HepG2 (cell line): Measurements from ENCODE around the gene FBXL20. TPM values are rescaled to one million over a fixed set of nuclear protein-coding genes. Genes with fewer than 3 reads are reported as not detected.

Experiments
- ATAC-seq: fragments of 200-7000 bp; cut with Tn5 transposase; 3 replicates; pipeline ENCODE4 v1.9.1; 2020; ENCODE audit warnings: mild to moderate bottlenecking, moderate library complexity
- BruUV-seq: library from RNA; stranded (reverse); fragments of 400-500 nt; replicated peaks from 2 replicates; lab custom pipeline; 2021; lab: Mats Ljungman, UMichigan
- CTCF ChIA-PET: fragments of 300-600 bp; formaldehyde crosslinking; extraction: SDS; loops from one replicate; lab custom pipeline; 2021; ENCODE audit warnings: low total read pairs, inconsistent platforms, low intra/inter-chr PET ratio; lab: Yijun Ruan, JAX
- POLR2A ChIA-PET: fragments of 350-600 bp; sonication (Branson Sonifier 250); formaldehyde crosslinking; loops from one replicate; lab custom pipeline; 2020; ENCODE audit warnings: antibody characterized with exemption, inconsistent platforms; lab: Yijun Ruan, JAX
- DNase-seq: peaks from one replicate; pipeline ENCODE4 v3.0.0-alpha.2; 2015; ENCODE audit warnings: low spot score
- FAIRE-seq: peaks from 3 replicates; lab custom pipeline; 2011; peaks lifted over from hg19 to GRCh38; lab: Jason Lieb, UNC
- H2AFZ ChIP-seq: one replicate; pipeline ENCODE4 v1.6.1; 2011; ENCODE audit warnings: low read length, inconsistent platforms
- H3K27ac ChIP-seq: fragments of 300-600 bp; 3 replicates; pipeline ENCODE4 v1.8.0; 2011; ENCODE audit warnings: mixed run types, mild to moderate bottlenecking, mixed read lengths, low read length, inconsistent platforms; ENCODE audit not compliant: insufficient read depth; ENCODE audit errors: extremely low read length
- H3K27me3 ChIP-seq, 2 experiments: fragments of 200-600 bp in 1 of 2; 2 replicates in 1 of 2; 3 replicates in 1 of 2; pipeline versions ENCODE4 v1.6.0 to v1.8.0; 2011; ENCODE audit warnings: low read length in 2 of 2, mild to moderate bottlenecking in 2 of 2, moderate library complexity in 2 of 2, inconsistent platforms in 1 of 2; ENCODE audit not compliant: insufficient read depth in 2 of 2, control insufficient read depth in 1 of 2
- H3K36me3 ChIP-seq, 2 experiments: fragments of 200-600 bp in 1 of 2; replicated peaks in 1 of 2; 2 replicates in 1 of 2; 3 replicates in 1 of 2; pipeline versions ENCODE4 v1.5.1 to v1.8.0; 2011; ENCODE audit warnings: low read length in 2 of 2, inconsistent platforms in 1 of 2; ENCODE audit not compliant: insufficient read depth in 2 of 2, control insufficient read depth in 1 of 2
- H3K4me1 ChIP-seq: 2 replicates; pipeline ENCODE4 v1.5.1; 2012; ENCODE audit warnings: low read length, inconsistent platforms; ENCODE audit not compliant: insufficient read depth
- H3K4me2 ChIP-seq: 2 replicates; pipeline ENCODE4 v1.6.0; 2011; ENCODE audit warnings: low read depth, low read length, inconsistent platforms
- H3K4me3 ChIP-seq, 3 experiments: fragments of 200-600 bp in 1 of 3; sonication (generic), shearing (Covaris generic) in 1 of 3; replicated peaks in 1 of 3; 2 replicates each; pipeline ENCODE4 v1.5.1; 2011 to 2016; ENCODE audit warnings: low read length in 3 of 3, inconsistent platforms in 2 of 3, low read depth in 2 of 3, mild to moderate bottlenecking in 2 of 3, control low read depth in 1 of 3, mixed read lengths in 1 of 3; ENCODE audit not compliant: insufficient read depth in 1 of 3
- H3K79me2 ChIP-seq: one replicate; pipeline ENCODE4 v1.6.1; 2011; ENCODE audit warnings: low read length, inconsistent platforms; ENCODE audit not compliant: insufficient read depth
- H3K9ac ChIP-seq: 2 replicates; pipeline ENCODE4 v1.6.0; 2011; ENCODE audit warnings: mild to moderate bottlenecking, low read depth, low read length, inconsistent platforms; ENCODE audit not compliant: insufficient read depth
- H3K9me3 ChIP-seq: 2 replicates; pipeline ENCODE4 v1.5.1; 2012; ENCODE audit warnings: mild to moderate bottlenecking, low read length
- H4K20me1 ChIP-seq: 2 replicates; pipeline ENCODE4 v1.6.0; 2011; ENCODE audit warnings: inconsistent platforms, mild to moderate bottlenecking, low read length, moderate library complexity; ENCODE audit not compliant: insufficient read depth
- ATF7 ChIP-seq, 2 experiments: fragments of 450-650 bp in 1 of 2; sonication (generic) in 1 of 2; formaldehyde crosslinking in 1 of 2; IDR thresholded peaks; 2 replicates each; pipeline versions ENCODE4 v1.4.0 to v1.6.1; 2016 to 2020; ENCODE audit warnings: antibody characterized with exemption in 1 of 2, mild to moderate bottlenecking in 1 of 2, missing genetic modification reagents in 1 of 2
- CREB1 ChIP-seq, 2 experiments: fragments of 450-650 bp in 1 of 2; IDR thresholded peaks; 2 replicates each; pipeline ENCODE4 v1.6.1; 2016 to 2017; ENCODE audit warnings: control low read depth in 1 of 2, mild to moderate bottlenecking in 1 of 2, missing compliant biosample characterization in 1 of 2, missing genetic modification characterization in 1 of 2
- ISX ChIP-seq: sonication (generic); formaldehyde crosslinking; conservative IDR thresholded peaks from 2 replicates; pipeline ENCODE4 v1.5.0; 2020; ENCODE audit warnings: missing genetic modification reagents
- NFYC ChIP-seq: IDR thresholded peaks from 2 replicates; pipeline ENCODE4 v1.6.1; 2016; ENCODE audit warnings: missing genetic modification reagents, missing compliant biosample characterization
- ZNF276 ChIP-seq: sonication (generic); formaldehyde crosslinking; IDR thresholded peaks from 2 replicates; pipeline ENCODE4 v1.4.0; 2020; ENCODE audit warnings: mild to moderate bottlenecking, low read depth, missing genetic modification reagents
- ZNF296 ChIP-seq: sonication (generic); formaldehyde crosslinking; conservative IDR thresholded peaks from 2 replicates; pipeline ENCODE4 v1.5.0; 2020; ENCODE audit warnings: mild to moderate bottlenecking, missing genetic modification reagents
- ZNF33B ChIP-seq: sonication (generic); formaldehyde crosslinking; IDR thresholded peaks from 2 replicates; pipeline ENCODE4 v1.5.1; 2020; ENCODE audit warnings: mild to moderate bottlenecking, missing genetic modification reagents
- ZNF564 ChIP-seq: sonication (generic); formaldehyde crosslinking; IDR thresholded peaks from 2 replicates; pipeline ENCODE4 v1.8.1; 2023; ENCODE audit warnings: mild to moderate bottlenecking, missing genetic modification reagents
- ZNF629 ChIP-seq: sonication (generic); formaldehyde crosslinking; conservative IDR thresholded peaks from 2 replicates; pipeline ENCODE4 v1.5.0; 2020; ENCODE audit warnings: missing genetic modification reagents
- ZNF740 ChIP-seq: sonication (generic); formaldehyde crosslinking; IDR thresholded peaks from 2 replicates; pipeline ENCODE4 v1.4.0; 2020; ENCODE audit warnings: missing genetic modification reagents
- WGBS: methylation state at CpG from one replicate; pipeline ENCODE4 v1.1.6; 2017; ENCODE audit warnings: low lambda C conversion rate; 5-methylcytosine and 5-hydroxymethylcytosine counted together
- in situ Hi-C: cut with HindIII; loops from 2 replicates; pipeline ENCODE4 v1.10.0; 2017; ENCODE audit warnings: low pct_unique_long_range_greater_than_20kb; ENCODE audit not compliant: extremely low pct_ligation_motif_present
- intact Hi-C: fragments of 100-400 bp; cut with micrococcal nuclease; formaldehyde crosslinking; loops from one replicate; pipeline ENCODE4 v1.10.0; 2022; ENCODE audit not compliant: unreplicated experiment
- polyA plus RNA-seq, 8 experiments: library from polyadenylated mRNA; depleted of rRNA in 3 of 8; stranded (reverse) in 7 of 8; unstranded in 1 of 8; fragments of >200 nt; fragmentation: Illumina TruSeq in 4 of 8; extraction: Trizol in 4 of 8; gene quantifications; 2 replicates each; pipeline versions ENCODE4 v1.2.1 to v1.2.3, GENCODE V29; 2011 to 2016; ENCODE audit warnings: low read depth in 4 of 8, missing spikeins in 1 of 8, mixed read lengths in 1 of 8; ENCODE audit not compliant: insufficient read depth in 1 of 8
- total RNA-seq, 5 experiments: library from RNA; depleted of rRNA; stranded (reverse); fragments of >200 nt; fragmentation: Illumina TruSeq; extraction: Trizol; gene quantifications; 2 replicates each; pipeline ENCODE4 v1.2.3, GENCODE V29; 2016; ENCODE audit warnings: low read depth in 1 of 5

FBXL20 gene
- total and polyA plus RNA-seq, 2 of the 13 experiments (the other 11 are each of a cell fraction or from before 2014, with no cell fraction given) = 10.2 to 10.3 TPM

GRCh38 chr17:39393736-39394135, 7.7 kb downstream of the FBXL20 start (continued):
- TF ChIP-seq NFYC (CRISPR knock-in tag) (no peak), ZNF740 (CRISPR knock-in tag) (no peak), ZNF33B (CRISPR knock-in tag) (no peak), ISX (CRISPR knock-in tag) (no peak), ZNF629 (CRISPR knock-in tag) (no peak), ZNF296 (CRISPR knock-in tag) (no peak), CREB1 (IDR thresholded peaks at IDR 0.05) (no peak), CREB1 (CRISPR knock-in tag; IDR thresholded peaks at IDR 0.05) (no peak)

- DNase-seq (no peak), FAIRE-seq (no peak), ATAC-seq (no peak)
- POLR2A ChIA-PET = no interaction called here
- no peak for TF ChIP-seq ZNF564 (CRISPR knock-in tag)
- no peak for TF ChIP-seq ZNF276 (CRISPR knock-in tag)
- TF ChIP-seq ATF7 (IDR thresholded peaks at IDR 0.05) = peak; percentile 75
- TF ChIP-seq ATF7 (CRISPR knock-in tag; IDR thresholded peaks at IDR 0.05) = no peak
- Histone ChIP-seq H4K20me1 (peaks cover 11% of the 10 kb centered on the region; the same call in 1 of the 2 replicates), H3K36me3 (no peaks in the 10 kb centered on the region), H2AFZ (no peak overlapping the region), H3K27me3 (no peaks in the 10 kb centered on the region), H3K9ac (no peak overlapping the region), H3K9me3 (no peaks in the 10 kb centered on the region), H3K79me2 (peaks cover 27% of the 10 kb centered on the region), H3K4me2 (no peak overlapping the region), H3K4me1 (peaks cover 7% of the 10 kb centered on the region), H3K4me3 (no peak overlapping the region), H3K27ac (no peak overlapping the region)
- 80% methylated on average over 5 of the region's 5 CpGs for WGBS
- no TSS peak for BruUV-seq
- intact Hi-C loops (no loop called here), in situ Hi-C loops (no loop called here)
- CTCF ChIA-PET = interaction anchor here (0.6 kb wide), 1 partner anchor 231 kb away, joined by 4 read pairs; no protein-coding TSS in a partner anchor
Measured at GRCh38 chr17:39391448-39391847, 10.0 kb downstream of the FBXL20 start.
